ENCODE measurements around the gene FADS2. TPM values are rescaled to one million over a fixed set of nuclear protein-coding genes. Genes with fewer than 3 reads are reported as not detected.

The FADS2 gene
- total RNA-seq, 1 experiment from 2014 or later: 36.3 TPM

GRCh38 chr11:61795459-61795858 is 32.6 kb upstream of the FADS2 start:
- intact Hi-C loops (cut with micrococcal nuclease; ENCODE audit: unreplicated experiment): loop anchor here (5.0 kb wide), 1 partner anchor 272 kb away; no protein-coding TSS in a partner anchor

GRCh38 chr11:61795876-61796526 is 32.1 kb upstream of the FADS2 start:
- no TSS peak for BruUV-seq (replicated peaks)
- H3K27ac Mint-ChIP-seq (ENCODE audit: unreplicated experiment): peak overlapping the region; percentile 21
- Histone ChIP-seq H3K9me3 (no peaks in the 10 kb centered on the region), H3K4me1 (peaks cover 11% of the 10 kb centered on the region; the same call in 1 of the 2 replicates), H3K27me3 (replicated peaks; ENCODE audit: control insufficient read depth, insufficient read depth, low read length) (no peaks in the 10 kb centered on the region), H3K4me3 (ENCODE audit: low read depth, low read length) (no peak overlapping the region), H3K36me3 (ENCODE audit: control insufficient read depth, insufficient read depth, low read length) (no peaks in the 10 kb centered on the region)
- ChIA-PET POLR2A (interaction anchor here (4.3 kb wide), 1 partner anchor 19 kb away, joined by 30 read pairs; no protein-coding TSS in a partner anchor), CTCF (interaction anchor here (1.3 to 3.6 kb wide), 6 partner anchors 20 to 313 kb away, joined by 4 to 57 read pairs (median 18); partner anchors contain the start of gene FADS1)
- TF ChIP-seq CTCF (IDR thresholded peaks at IDR 0.05; ENCODE audit: insufficient read depth in 1 of 2, low read depth in 1 of 2, low read length in 1 of 2, severe bottlenecking in 1 of 2, unreplicated experiment in 1 of 2): no peak
- no peaks in the 10 kb centered on the region for H3K27me3 Mint-ChIP-seq (ENCODE audit: insufficient read depth, unreplicated experiment)
- no peaks in the 10 kb centered on the region for H3K9me3 Mint-ChIP-seq (ENCODE audit: unreplicated experiment)
- peaks cover 86% of the 10 kb centered on the region for H3K36me3 Mint-ChIP-seq (ENCODE audit: insufficient read depth, unreplicated experiment)
- H3K4me3 Mint-ChIP-seq (ENCODE audit: unreplicated experiment): no peak overlapping the region
- H3K4me1 Mint-ChIP-seq (ENCODE audit: low read depth, unreplicated experiment): peaks cover 20% of the 10 kb centered on the region
- DNase-seq: no peak
- intact Hi-C loops (cut with micrococcal nuclease; ENCODE audit: unreplicated experiment): loop anchor here (5.0 kb wide), 1 partner anchor 271 kb away; no protein-coding TSS in a partner anchor

More at GRCh38 chr11:61795459-61795858, 32.6 kb upstream of the FADS2 start:
- H3K4me3 Mint-ChIP-seq (ENCODE audit: unreplicated experiment): no peak overlapping the region
- no peak overlapping the region for H3K27ac Mint-ChIP-seq (ENCODE audit: unreplicated experiment)
- no peaks in the 10 kb centered on the region for H3K9me3 Mint-ChIP-seq (ENCODE audit: unreplicated experiment)
- Histone ChIP-seq H3K9me3 (no peaks in the 10 kb centered on the region), H3K4me1 (peaks cover 6% of the 10 kb centered on the region; the same call in 1 of the 2 replicates), H3K4me3 (ENCODE audit: low read depth, low read length) (no peak overlapping the region), H3K27me3 (replicated peaks; ENCODE audit: control insufficient read depth, insufficient read depth, low read length) (no peaks in the 10 kb centered on the region), H3K36me3 (ENCODE audit: control insufficient read depth, insufficient read depth, low read length) (peaks cover under 1% of the 10 kb centered on the region; the same call in 1 of the 2 replicates)
- CTCF ChIA-PET: interaction anchor here (3.6 kb wide), 1 partner anchor 21 kb away, joined by 57 read pairs; the partner anchor contains the start of gene FADS1
- no peak for TF ChIP-seq CTCF (IDR thresholded peaks at IDR 0.05; ENCODE audit: insufficient read depth in 1 of 2, low read depth in 1 of 2, low read length in 1 of 2, severe bottlenecking in 1 of 2, unreplicated experiment in 1 of 2)
- DNase-seq: no peak
- POLR2A ChIA-PET: interaction anchor here (4.3 kb wide), 1 partner anchor 20 kb away, joined by 30 read pairs; no protein-coding TSS in a partner anchor
- H3K27me3 Mint-ChIP-seq (ENCODE audit: insufficient read depth, unreplicated experiment): no peaks in the 10 kb centered on the region
- BruUV-seq (replicated peaks): no TSS peak
- peaks cover 83% of the 10 kb centered on the region for H3K36me3 Mint-ChIP-seq (ENCODE audit: insufficient read depth, unreplicated experiment)
- peaks cover 17% of the 10 kb centered on the region for H3K4me1 Mint-ChIP-seq (ENCODE audit: low read depth, unreplicated experiment)

GRCh38 chr11:61797263-61797944 is 30.7 kb upstream of the FADS2 start:
- DNase-seq: peak; percentile 80
- Histone ChIP-seq H3K27me3 (replicated peaks; ENCODE audit: control insufficient read depth, insufficient read depth, low read length) (no peaks in the 10 kb centered on the region), H3K4me3 (ENCODE audit: low read depth, low read length) (no peak overlapping the region), H3K4me1 (peaks cover 11% of the 10 kb centered on the region; the same call in 1 of the 2 replicates), H3K36me3 (ENCODE audit: control insufficient read depth, insufficient read depth, low read length) (no peaks in the 10 kb centered on the region), H3K9me3 (no peaks in the 10 kb centered on the region)
- no TSS peak for BruUV-seq (replicated peaks)
- H3K36me3 Mint-ChIP-seq (ENCODE audit: insufficient read depth, unreplicated experiment): peaks cover 85% of the 10 kb centered on the region
- ChIA-PET POLR2A (interaction anchor here (0.5 to 4.3 kb wide), 2 partner anchors 18 to 1093 kb away, joined by 3 to 30 read pairs; no protein-coding TSS in a partner anchor), CTCF (interaction anchor here (0.7 to 3.6 kb wide), 23 partner anchors 10 to 311 kb away, joined by 3 to 57 read pairs (median 5); partner anchors contain the start of genes BEST1 and FADS1)
- H3K9me3 Mint-ChIP-seq (ENCODE audit: unreplicated experiment): no peaks in the 10 kb centered on the region
- no peak overlapping the region for H3K4me3 Mint-ChIP-seq (ENCODE audit: unreplicated experiment)
- intact Hi-C loops (cut with micrococcal nuclease; ENCODE audit: unreplicated experiment): loop anchor here (1.0 to 5.0 kb wide), 7 partner anchors 18 to 311 kb away; partner anchors contain the start of gene FADS3
- peaks cover 20% of the 10 kb centered on the region for H3K4me1 Mint-ChIP-seq (ENCODE audit: low read depth, unreplicated experiment)
- H3K27ac Mint-ChIP-seq (ENCODE audit: unreplicated experiment): no peak overlapping the region
- peak; percentile 72 to 83 for TF ChIP-seq CTCF (IDR thresholded peaks at IDR 0.05; ENCODE audit: insufficient read depth in 1 of 2, low read depth in 1 of 2, low read length in 1 of 2, severe bottlenecking in 1 of 2, unreplicated experiment in 1 of 2)
- H3K27me3 Mint-ChIP-seq (ENCODE audit: insufficient read depth, unreplicated experiment): no peaks in the 10 kb centered on the region

Measured in Caco-2 (cell line).